Measurements from ENCODE around the gene GSTM5.
A peak's percentile ranks its signal among the peaks of the same experiment; 100 is the strongest.
"Not testable (repeated sequence)": the region's sequence is repeated elsewhere in the genome, so short reads cannot be mapped to it uniquely, and the experiment has no call there.

The GSTM5 gene

DNA sequence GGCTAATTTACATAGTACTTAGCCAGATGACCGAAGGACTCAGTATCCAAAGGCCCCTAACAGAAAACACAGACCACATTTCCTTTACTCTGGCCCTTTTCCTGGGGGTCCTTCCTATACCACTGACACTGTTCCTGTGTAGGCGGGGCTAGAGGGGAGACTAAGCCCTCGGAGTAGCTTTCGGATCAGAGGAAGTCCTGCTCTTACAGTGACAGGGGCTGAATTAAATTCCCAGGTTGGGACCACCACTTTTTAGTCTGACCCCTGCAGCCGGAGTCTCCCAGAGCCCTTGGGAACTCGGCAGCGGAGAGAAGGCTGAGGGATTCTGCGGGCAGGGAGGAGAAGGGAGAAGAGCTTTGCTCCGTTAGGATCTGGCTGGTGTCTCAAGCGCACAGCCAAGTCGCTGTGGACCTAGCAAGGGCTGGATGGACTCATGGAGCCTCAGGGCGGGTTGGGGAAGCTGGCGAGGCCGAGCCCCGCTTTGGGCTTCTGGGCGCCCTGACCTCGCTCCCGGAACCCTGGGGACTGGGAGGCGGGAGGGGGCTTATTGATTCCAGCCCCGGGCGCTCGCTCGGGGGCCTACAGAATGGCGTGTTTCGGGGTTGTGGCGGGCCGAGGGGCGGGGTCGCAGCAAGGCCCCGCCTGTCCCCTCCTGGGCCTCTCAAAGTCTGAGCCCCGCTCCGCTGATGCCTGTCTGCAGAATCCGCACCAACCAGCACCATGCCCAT is at the start of gene GSTM5:
Gene GSTM5 (plus strand): TSS at position 659 of the 728 bp plus-strand sequence. CDS start 62 bp downstream, at position 721.
- not testable (repeated sequence) for H3K4me2 ChIP-seq (ENCODE audit: low read length); H3K79me2 ChIP-seq (ENCODE audit: low read length); H3K36me3 ChIP-seq (replicated peaks; ENCODE audit: low read depth, low read length); H3K27ac ChIP-seq (ENCODE audit: low read length); H2AFZ ChIP-seq (ENCODE audit: low read depth, low read length); H3K4me3 ChIP-seq (ENCODE audit: low read length); H4K20me1 ChIP-seq (ENCODE audit: insufficient read depth, low read length); H3K4me1 ChIP-seq (ENCODE audit: low read length); H3K9ac ChIP-seq (ENCODE audit: low read length); H3K9me3 ChIP-seq (ENCODE audit: insufficient read depth, low read length); H3K27me3 ChIP-seq (ENCODE audit: low read depth, low read length)

- peaks cover 15% of the 10 kb centered on the region for H3K4me1 ChIP-seq (ENCODE audit: low read length)
- TF ChIP-seq EZH2phosphoT487 (IDR thresholded peaks at IDR 0.05; ENCODE audit: low read depth), result no peak
- TF ChIP-seq, protein P1, sequence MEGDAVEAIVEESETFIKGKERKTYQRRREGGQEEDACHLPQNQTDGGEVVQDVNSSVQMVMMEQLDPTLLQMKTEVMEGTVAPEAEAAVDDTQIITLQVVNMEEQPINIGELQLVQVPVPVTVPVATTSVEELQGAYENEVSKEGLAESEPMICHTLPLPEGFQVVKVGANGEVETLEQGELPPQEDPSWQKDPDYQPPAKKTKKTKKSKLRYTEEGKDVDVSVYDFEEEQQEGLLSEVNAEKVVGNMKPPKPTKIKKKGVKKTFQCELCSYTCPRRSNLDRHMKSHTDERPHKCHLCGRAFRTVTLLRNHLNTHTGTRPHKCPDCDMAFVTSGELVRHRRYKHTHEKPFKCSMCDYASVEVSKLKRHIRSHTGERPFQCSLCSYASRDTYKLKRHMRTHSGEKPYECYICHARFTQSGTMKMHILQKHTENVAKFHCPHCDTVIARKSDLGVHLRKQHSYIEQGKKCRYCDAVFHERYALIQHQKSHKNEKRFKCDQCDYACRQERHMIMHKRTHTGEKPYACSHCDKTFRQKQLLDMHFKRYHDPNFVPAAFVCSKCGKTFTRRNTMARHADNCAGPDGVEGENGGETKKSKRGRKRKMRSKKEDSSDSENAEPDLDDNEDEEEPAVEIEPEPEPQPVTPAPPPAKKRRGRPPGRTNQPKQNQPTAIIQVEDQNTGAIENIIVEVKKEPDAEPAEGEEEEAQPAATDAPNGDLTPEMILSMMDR (IDR thresholded peaks at IDR 0.05; ENCODE audit: low read depth, low read length), result no peak
- H3K79me2 ChIP-seq (ENCODE audit: low read length), result no peaks in the 10 kb centered on the region
- no peak overlapping the region for H2AFZ ChIP-seq (ENCODE audit: low read depth, low read length)
- H3K27ac ChIP-seq (ENCODE audit: low read length), result no peak overlapping the region
- no peak overlapping the region for H3K4me2 ChIP-seq (ENCODE audit: low read length)
- H3K36me3 ChIP-seq (replicated peaks; ENCODE audit: low read depth, low read length), result no peaks in the 10 kb centered on the region
- no peak overlapping the region for H3K4me3 ChIP-seq (ENCODE audit: low read length)
- no peaks in the 10 kb centered on the region for H3K27me3 ChIP-seq (ENCODE audit: low read depth, low read length)
- H3K9me3 ChIP-seq (ENCODE audit: insufficient read depth, low read length), result no peaks in the 10 kb centered on the region
- H3K9ac ChIP-seq (ENCODE audit: low read length), result no peak overlapping the region
- no peaks in the 10 kb centered on the region for H4K20me1 ChIP-seq (ENCODE audit: insufficient read depth, low read length)
Observed at GRCh38 chr1:109664671-109665070, 47.4 kb upstream of the GSTM5 start.

DNA sequence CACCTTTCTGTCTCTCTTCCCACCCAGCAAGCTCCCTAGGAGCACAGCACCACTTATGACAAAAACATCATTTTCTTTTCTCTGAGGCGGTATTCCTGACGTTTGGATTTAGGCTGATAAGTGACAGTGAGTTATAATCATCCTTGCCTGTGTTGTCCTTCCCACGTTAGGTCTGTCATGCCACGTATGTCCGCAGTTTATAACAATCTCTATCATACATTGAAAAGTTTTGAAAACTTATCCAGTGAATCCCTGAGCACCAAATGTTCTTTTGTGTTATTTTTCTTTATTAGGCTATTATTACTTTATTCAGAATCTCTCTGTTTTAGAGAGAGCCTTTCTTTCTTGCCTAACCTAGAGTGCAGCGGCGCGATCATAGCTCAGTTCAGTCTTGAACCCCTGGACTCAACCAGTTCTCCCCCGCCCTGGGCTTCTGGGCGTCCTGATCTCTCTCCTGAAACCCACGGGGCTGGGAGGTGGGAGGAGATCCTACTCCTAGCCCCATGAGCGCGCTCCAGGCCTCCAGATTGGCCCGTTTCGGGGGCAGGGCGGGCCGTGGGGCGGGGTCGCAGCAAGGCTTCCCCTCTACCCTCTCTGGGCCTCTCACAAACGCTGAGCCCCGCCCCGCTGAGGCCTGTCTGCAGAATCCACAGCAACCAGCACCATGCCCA is 44.5 kb upstream of the GSTM5 start, which contains the start of gene GSTM2:
Gene GSTM2 (plus strand): TSS at position 606 of the 671 bp plus-strand sequence. CDS start 59 bp downstream, at position 665.
- Histone ChIP-seq H3K9ac (ENCODE audit: low read length) (peak within 1 kb of the TSS; percentile 54), H2AFZ (ENCODE audit: low read depth, low read length) (peak within 1 kb of the TSS; percentile 86), H3K27ac (ENCODE audit: low read length) (no peak within 1 kb of the TSS), H3K4me2 (ENCODE audit: low read length) (peak within 1 kb of the TSS; percentile 96), H3K36me3 (replicated peaks; ENCODE audit: low read depth, low read length) (no peaks in the 10 kb centered on the region), H3K4me3 (ENCODE audit: low read length) (peak within 1 kb of the TSS; percentile 81), H4K20me1 (ENCODE audit: insufficient read depth, low read length) (no peaks in the 10 kb centered on the region), H3K4me1 (ENCODE audit: low read length) (peaks cover 15% of the 10 kb centered on the region), H3K9me3 (ENCODE audit: insufficient read depth, low read length) (no peaks in the 10 kb centered on the region), H3K79me2 (ENCODE audit: low read length) (no peaks in the 10 kb centered on the region), H3K27me3 (ENCODE audit: low read depth, low read length) (no peaks in the 10 kb centered on the region)
- TF ChIP-seq, protein P1 (IDR thresholded peaks at IDR 0.05; ENCODE audit: low read depth, low read length), result no peak

GRCh38 chr1:109668123-109668775 is 43.8 kb upstream of the GSTM5 start:
- Histone ChIP-seq H3K27me3 (ENCODE audit: low read depth, low read length) (no peaks in the 10 kb centered on the region), H3K36me3 (replicated peaks; ENCODE audit: low read depth, low read length) (no peaks in the 10 kb centered on the region), H3K9ac (ENCODE audit: low read length) (peak overlapping the region; percentile 54), H4K20me1 (ENCODE audit: insufficient read depth, low read length) (no peaks in the 10 kb centered on the region), H3K4me2 (ENCODE audit: low read length) (peak overlapping the region; percentile 96), H2AFZ (ENCODE audit: low read depth, low read length) (peak overlapping the region; percentile 86; the same call in 1 of the 2 replicates), H3K9me3 (ENCODE audit: insufficient read depth, low read length) (no peaks in the 10 kb centered on the region), H3K4me1 (ENCODE audit: low read length) (peaks cover 15% of the 10 kb centered on the region), H3K4me3 (ENCODE audit: low read length) (peak overlapping the region; percentile 81), H3K27ac (ENCODE audit: low read length) (no peak overlapping the region), H3K79me2 (ENCODE audit: low read length) (no peaks in the 10 kb centered on the region)
- TF ChIP-seq, protein P1 (IDR thresholded peaks at IDR 0.05; ENCODE audit: low read depth, low read length), result no peak
- TF ChIP-seq EZH2phosphoT487 (IDR thresholded peaks at IDR 0.05; ENCODE audit: low read depth), result no peak
